BE2C (cell line): ENCODE measurements around the gene NOP9.
A peak's percentile ranks its signal among the peaks of the same experiment; 100 is the strongest.

Experiments
- DNase-seq: peaks from one replicate; pipeline ENCODE4 v3.0.0-alpha.2; 2020
- H3K27me3 ChIP-seq: fragments of 250-450 bp; sonication (Bioruptor Pico); 2 replicates; pipeline ENCODE4 v1.5.1; 2020; ENCODE audit warnings: mild to moderate bottlenecking
- H3K36me3 ChIP-seq: fragments of 250-450 bp; sonication (Bioruptor Pico); 2 replicates; pipeline ENCODE4 v1.5.1; 2020; ENCODE audit warnings: mild to moderate bottlenecking
- H3K4me1 ChIP-seq: fragments of 250-450 bp; sonication (Bioruptor Pico); 2 replicates; pipeline ENCODE4 v1.5.1; 2020
- H3K4me3 ChIP-seq: 2 replicates; pipeline ENCODE4 v1.5.1; 2011; ENCODE audit warnings: low read depth, low read length
- H3K9me3 ChIP-seq: fragments of 250-450 bp; sonication (Bioruptor Pico); 2 replicates; pipeline ENCODE4 v1.5.1; 2020
- CTCF ChIP-seq: IDR thresholded peaks from 2 replicates; pipeline ENCODE4 v1.5.1; 2012; ENCODE audit warnings: mild to moderate bottlenecking, low read depth, low read length

The NOP9 gene

GRCh38 chr14:24268225-24268624, 31.4 kb upstream of the NOP9 start:
- TF ChIP-seq CTCF = no peak
- Histone ChIP-seq H3K27me3 (no peaks in the 10 kb centered on the region), H3K36me3 (no peaks in the 10 kb centered on the region), H3K9me3 (no peaks in the 10 kb centered on the region), H3K4me3 (no peak overlapping the region), H3K4me1 (no peaks in the 10 kb centered on the region)
- no peak for DNase-seq

GRCh38 chr14:24269368-24269767, 30.3 kb upstream of the NOP9 start:
- no peak for TF ChIP-seq CTCF
- Histone ChIP-seq H3K9me3 (no peaks in the 10 kb centered on the region), H3K36me3 (no peaks in the 10 kb centered on the region), H3K4me3 (no peak overlapping the region), H3K27me3 (no peaks in the 10 kb centered on the region), H3K4me1 (no peaks in the 10 kb centered on the region)
- no peak for DNase-seq

- no peaks in the 10 kb centered on the region for H3K27me3 ChIP-seq
- no peak overlapping the region for H3K4me3 ChIP-seq
- no peak for TF ChIP-seq CTCF
- no peaks in the 10 kb centered on the region for H3K9me3 ChIP-seq
- no peaks in the 10 kb centered on the region for H3K36me3 ChIP-seq
- DNase-seq = no peak
- no peaks in the 10 kb centered on the region for H3K4me1 ChIP-seq
These were observed 29.6 kb upstream of the NOP9 start for GRCh38 chr14:24269910-24270536.

- DNase-seq = no peak
- Histone ChIP-seq H3K4me3 (peak overlapping the region; percentile 76), H3K4me1 (no peaks in the 10 kb centered on the region), H3K36me3 (no peaks in the 10 kb centered on the region), H3K9me3 (no peaks in the 10 kb centered on the region), H3K27me3 (no peaks in the 10 kb centered on the region)
- no peak for TF ChIP-seq CTCF
These were observed 29.0 kb upstream of the NOP9 start for GRCh38 chr14:24270537-24271133.

GRCh38 chr14:24271134-24271833, 28.4 kb upstream of the NOP9 start, which contains the start of gene RABGGTA:
Gene RABGGTA, minus strand, starts transcription at chr14:24271597. Its CDS starts 482 bp downstream, at chr14:24271115.
- no peaks in the 10 kb centered on the region for H3K36me3 ChIP-seq
- H3K27me3 ChIP-seq = no peaks in the 10 kb centered on the region
- no peaks in the 10 kb centered on the region for H3K4me1 ChIP-seq
- TF ChIP-seq CTCF = peak; percentile 58
- no peaks in the 10 kb centered on the region for H3K9me3 ChIP-seq
- H3K4me3 ChIP-seq = peak within 1 kb of the TSS; percentile 76
- DNase-seq = peak; percentile 90

GRCh38 chr14:24271834-24272263, 27.8 kb upstream of the NOP9 start:
- no peak for TF ChIP-seq CTCF
- Histone ChIP-seq H3K9me3 (no peaks in the 10 kb centered on the region), H3K36me3 (no peaks in the 10 kb centered on the region), H3K27me3 (no peaks in the 10 kb centered on the region), H3K4me1 (no peaks in the 10 kb centered on the region), H3K4me3 (peak overlapping the region; percentile 76)
- no peak for DNase-seq
